ENCODE results near the gene NR3C2.

GRCh38 chr4:148069895-148070178 is 372.4 kb downstream of the NR3C2 start:
- TF ChIP-seq CTCF (IDR thresholded peaks at IDR 0.05) (no peak), POLR2A (IDR thresholded peaks at IDR 0.05) (no peak), POLR2AphosphoS5 (IDR thresholded peaks at IDR 0.05) (no peak)

Measured in stomach (tissue), 4 donors.